Lung (tissue), 16 donors: ENCODE results near the gene TTC21B. TPM values are rescaled to one million over a fixed set of nuclear protein-coding genes. Genes with fewer than 3 reads are reported as not detected.

Experiments used
- ATAC-seq: fragments of 200-7000 bp; cut with Tn5 transposase; one replicate; pipeline ENCODE4 v1.9.1; 2020; ENCODE audit warnings: moderate number of reproducible peaks; ENCODE audit not compliant: insufficient read depth, low FRiP score
- DNase-seq, 3 donors: peaks; one replicate each; pipeline ENCODE4 v3.0.0-alpha.2; 2013 to 2017
- H3K27ac ChIP-seq, 2 donors: one replicate each; pipeline ENCODE4 v1.5.1; 2013; ENCODE audit warnings: mild to moderate bottlenecking in 2 of 2, moderate library complexity in 2 of 2, control low read depth in 1 of 2, inconsistent platforms in 1 of 2, low read depth in 1 of 2, low read length in 1 of 2
- H3K27me3 ChIP-seq, 3 donors: one replicate each; pipeline ENCODE4 v1.5.1; 2013; ENCODE audit warnings: low read length in 2 of 3; ENCODE audit not compliant: control insufficient read depth in 3 of 3, insufficient read depth in 3 of 3
- H3K36me3 ChIP-seq, 4 donors: one replicate each; pipeline ENCODE4 v1.5.1; 2013; ENCODE audit warnings: low read length in 4 of 4, mild to moderate bottlenecking in 1 of 4, moderate library complexity in 1 of 4; ENCODE audit not compliant: control insufficient read depth in 4 of 4, insufficient read depth in 4 of 4
- H3K4me1 ChIP-seq, 5 donors: one replicate each; pipeline ENCODE4 v1.5.1; 2013; ENCODE audit warnings: low read length in 5 of 5, mild to moderate bottlenecking in 2 of 5, moderate library complexity in 1 of 5; ENCODE audit not compliant: control insufficient read depth in 5 of 5, insufficient read depth in 5 of 5
- H3K4me3 ChIP-seq: one replicate; pipeline ENCODE4 v1.5.1; 2013; ENCODE audit warnings: mild to moderate bottlenecking, control low read depth, moderate library complexity
- H3K9ac ChIP-seq, 2 donors: one replicate each; pipeline ENCODE4 v1.5.1; 2013; ENCODE audit warnings: low read length in 2 of 2, control low read depth in 1 of 2; ENCODE audit not compliant: insufficient read depth in 1 of 2
- H3K9me3 ChIP-seq, 4 donors: one replicate each; pipeline ENCODE4 v1.5.1; 2013; ENCODE audit warnings: low read length in 3 of 4, mild to moderate bottlenecking in 1 of 4, moderate library complexity in 1 of 4; ENCODE audit not compliant: control insufficient read depth in 4 of 4, insufficient read depth in 3 of 4
- CTCF ChIP-seq: IDR thresholded peaks from 2 replicates; pipeline ENCODE4 v1.5.1; 2012; ENCODE audit warnings: mild to moderate bottlenecking; ENCODE audit errors: control extremely low read depth, extremely low read depth
- WGBS, 2 donors: extraction: QIAGEN DNeasy Blood & Tissue Kit; methylation state at CpG; one replicate each; pipeline ENCODE4 v1.1.7; 2013; 5-methylcytosine and 5-hydroxymethylcytosine counted together
- long read RNA-seq, 5 donors: transcript quantifications; one replicate each; lab custom pipeline, GENCODE V29; 2026
- polyA plus RNA-seq, 2 donors: library from polyadenylated mRNA; stranded (reverse); fragments of 200-250 nt; gene quantifications; one replicate each; pipeline ENCODE4 v1.2.1, GENCODE V29; 2013
- total RNA-seq, 2 donors: library from RNA; depleted of rRNA in 1 of 2; stranded (reverse); fragments of >200 nt in 1 of 2; gene quantifications; one replicate each; pipeline ENCODE4 v1.2.1, GENCODE V29; 2014 to 2021
- donor health status: control.
- donor health status: control.
- donor health status: Bipolar disorder and iron deficiency.
- donor health status: healthy.
- donor health status: DM: yes; HTN: yes; CAD: no.

Gene TTC21B
- total RNA-seq (100 to 1,000 TPM in 1 of 2 donors, 10 to 100 TPM in 1; 22.4 to 146 TPM), polyA plus RNA-seq (1 to 10 TPM; 5.0 to 7.7 TPM)
- long read RNA-seq, donor 1, full-length matches to known transcripts = 5 of 10 reads
- long read RNA-seq, donor 1, partial matches to known transcripts = 5 of 10 reads
- long read RNA-seq, donor 1, other reads (novel, unspliced or antisense) = 0 of 10 reads
- long read RNA-seq, donor 2, full-length matches to known transcripts = 1 of 1 reads
- long read RNA-seq, donor 2, partial matches to known transcripts = 0 of 1 reads
- long read RNA-seq, donor 2, other reads (novel, unspliced or antisense) = 0 of 1 reads
- long read RNA-seq, donor 3, partial matches to known transcripts = 6 of 7 reads
- long read RNA-seq, donor 3, other reads (novel, unspliced or antisense) = 0 of 7 reads
- long read RNA-seq, donor 4 = 0 reads
- long read RNA-seq, donor 5, partial matches to known transcripts = 0 of 1 reads
- long read RNA-seq, donor 5, other reads (novel, unspliced or antisense) = 0 of 1 reads

GRCh38 chr2:165953655-165954606, at the start of gene TTC21B:
TTC21B (minus strand) TSS chr2:165953776; CDS start chr2:165953705, 71 bp downstream.
- no peaks in the 10 kb centered on the region for H3K27me3 ChIP-seq
- peaks cover 0 to 17% (median 11%) of the 10 kb centered on the region in 5 donors for H3K4me1 ChIP-seq
- no peaks in the 10 kb centered on the region for H3K36me3 ChIP-seq
- TF ChIP-seq CTCF = peak; percentile 70
- H3K9me3 ChIP-seq = no peaks in the 10 kb centered on the region
- H3K4me3 ChIP-seq = peak within 1 kb of the TSS; percentile 90
- ATAC-seq (peak; percentile 100), DNase-seq (peak; percentile 97 to 98 (median 98))
- peak within 1 kb of the TSS; percentile 89 to 90 for H3K27ac ChIP-seq
- 0% methylated on average over 55 of the region's 55 CpGs for WGBS, 2 donors
- peak within 1 kb of the TSS; percentile 83 to 93 for H3K9ac ChIP-seq

- Histone ChIP-seq H3K36me3 (no peaks in the 10 kb centered on the region), H3K27ac (no peak overlapping the region), H3K9me3 (no peaks in the 10 kb centered on the region), H3K9ac (no peak overlapping the region), H3K4me3 (no peak overlapping the region), H3K27me3 (no peaks in the 10 kb centered on the region), H3K4me1 (no peaks in the 10 kb centered on the region)
- no peak for ATAC-seq
- TF ChIP-seq CTCF = no peak
- 83 to 89% methylated on average over 2 of the region's 2 CpGs for WGBS, 2 donors
- no peak for DNase-seq
Measured at GRCh38 chr2:166000401-166000800, 46.8 kb upstream of the TTC21B start.

GRCh38 chr2:165990846-165991245, 37.3 kb upstream of the TTC21B start:
- no peak for TF ChIP-seq CTCF
- ATAC-seq = no peak

More at GRCh38 chr2:165990846-165991245, 37.3 kb upstream of the TTC21B start:
- no peak overlapping the region for H3K4me3 ChIP-seq
- no peaks in the 10 kb centered on the region for H3K27me3 ChIP-seq
- DNase-seq = no peak
- no peaks in the 10 kb centered on the region for H3K36me3 ChIP-seq
- H3K9ac ChIP-seq = no peak overlapping the region
- no peaks in the 10 kb centered on the region for H3K4me1 ChIP-seq
- H3K27ac ChIP-seq = no peak overlapping the region
- H3K9me3 ChIP-seq = no peaks in the 10 kb centered on the region
